ENCODE measurements around the gene GALR2.
A peak's percentile ranks its signal among the peaks of the same experiment; 100 is the strongest.

Gene GALR2

GRCh38 chr17:76094046-76094445 is 19.5 kb downstream of the GALR2 start:
- peaks cover 7 to 85% (median 73%) of the 10 kb centered on the region in 5 donors for H3K36me3 ChIP-seq (ENCODE audit: control insufficient read depth in 5 of 5, insufficient read depth in 5 of 5, low read length in 5 of 5)
- no peak overlapping the region for H3K27ac ChIP-seq (ENCODE audit: low read depth, low read length)
- H3K9me3 ChIP-seq (ENCODE audit: control insufficient read depth in 5 of 5, low read length in 5 of 5), result no peaks in the 10 kb centered on the region
- peaks cover 0 to 7% (median 0%) of the 10 kb centered on the region in 5 donors for H3K4me1 ChIP-seq (ENCODE audit: control insufficient read depth in 5 of 5, insufficient read depth in 5 of 5, low read length in 5 of 5)
- no peak overlapping the region for H3K4me3 ChIP-seq (ENCODE audit: low read depth in 1 of 5, low read length in 5 of 5)
- H3K27me3 ChIP-seq (ENCODE audit: control insufficient read depth in 5 of 5, insufficient read depth in 4 of 5, low read length in 5 of 5), result no peaks in the 10 kb centered on the region
- no peak overlapping the region for H3K9ac ChIP-seq (ENCODE audit: low read length in 5 of 5)

GRCh38 chr17:76095943-76096342 is 21.4 kb downstream of the GALR2 start:
- no peak overlapping the region for H3K9ac ChIP-seq (ENCODE audit: low read length in 5 of 5)
- H3K9me3 ChIP-seq (ENCODE audit: control insufficient read depth in 5 of 5, low read length in 5 of 5), result no peaks in the 10 kb centered on the region
- H3K4me1 ChIP-seq (ENCODE audit: control insufficient read depth in 5 of 5, insufficient read depth in 5 of 5, low read length in 5 of 5), result peaks cover 0 to 7% (median 0%) of the 10 kb centered on the region in 5 donors
- no peak overlapping the region for H3K27ac ChIP-seq (ENCODE audit: low read depth, low read length)
- H3K27me3 ChIP-seq (ENCODE audit: control insufficient read depth in 5 of 5, insufficient read depth in 4 of 5, low read length in 5 of 5), result no peaks in the 10 kb centered on the region
- no peak overlapping the region for H3K4me3 ChIP-seq (ENCODE audit: low read depth in 1 of 5, low read length in 5 of 5)
- peaks cover 7 to 83% (median 62%) of the 10 kb centered on the region in 5 donors for H3K36me3 ChIP-seq (ENCODE audit: control insufficient read depth in 5 of 5, insufficient read depth in 5 of 5, low read length in 5 of 5)

GRCh38 chr17:76097716-76098295 is 23.2 kb downstream of the GALR2 start:
- Histone ChIP-seq H3K27ac (ENCODE audit: low read depth, low read length) (no peak overlapping the region), H3K36me3 (ENCODE audit: control insufficient read depth in 5 of 5, insufficient read depth in 5 of 5, low read length in 5 of 5) (peaks cover 7 to 79% (median 61%) of the 10 kb centered on the region in 5 donors), H3K4me1 (ENCODE audit: control insufficient read depth in 5 of 5, insufficient read depth in 5 of 5, low read length in 5 of 5) (peaks cover 4 to 10% (median 7%) of the 10 kb centered on the region in 5 donors), H3K27me3 (ENCODE audit: control insufficient read depth in 5 of 5, insufficient read depth in 4 of 5, low read length in 5 of 5) (no peaks in the 10 kb centered on the region), H3K9me3 (ENCODE audit: control insufficient read depth in 5 of 5, low read length in 5 of 5) (no peaks in the 10 kb centered on the region), H3K9ac (ENCODE audit: low read length in 5 of 5) (no peak overlapping the region), H3K4me3 (ENCODE audit: low read depth in 1 of 5, low read length in 5 of 5) (no peak overlapping the region)

GRCh38 chr17:76102944-76103273 is 28.3 kb downstream of the GALR2 start:
- Histone ChIP-seq H3K27ac (ENCODE audit: low read depth, low read length) (peak overlapping the region; percentile 72), H3K27me3 (ENCODE audit: control insufficient read depth in 5 of 5, insufficient read depth in 4 of 5, low read length in 5 of 5) (no peaks in the 10 kb centered on the region), H3K9me3 (ENCODE audit: control insufficient read depth in 5 of 5, low read length in 5 of 5) (no peaks in the 10 kb centered on the region), H3K9ac (ENCODE audit: low read length in 5 of 5) (peak overlapping the region; percentile 53 to 96 (median 87)), H3K4me1 (ENCODE audit: control insufficient read depth in 5 of 5, insufficient read depth in 5 of 5, low read length in 5 of 5) (peaks cover 6 to 22% (median 20%) of the 10 kb centered on the region in 5 donors), H3K36me3 (ENCODE audit: control insufficient read depth in 5 of 5, insufficient read depth in 5 of 5, low read length in 5 of 5) (peaks cover 3 to 36% (median 18%) of the 10 kb centered on the region in 5 donors), H3K4me3 (ENCODE audit: low read depth in 1 of 5, low read length in 5 of 5) (peak overlapping the region; percentile 63 to 99 (median 79))

- H3K27ac ChIP-seq (ENCODE audit: low read depth, low read length), result peak within 1 kb of the TSS; percentile 72
- peak within 1 kb of the TSS; percentile 63 to 99 (median 79) for H3K4me3 ChIP-seq (ENCODE audit: low read depth in 1 of 5, low read length in 5 of 5)
- H3K9me3 ChIP-seq (ENCODE audit: control insufficient read depth in 5 of 5, low read length in 5 of 5), result no peaks in the 10 kb centered on the region
- H3K36me3 ChIP-seq (ENCODE audit: control insufficient read depth in 5 of 5, insufficient read depth in 5 of 5, low read length in 5 of 5), result peaks cover 3 to 32% (median 17%) of the 10 kb centered on the region in 5 donors
- peak within 1 kb of the TSS; percentile 53 to 96 (median 87) for H3K9ac ChIP-seq (ENCODE audit: low read length in 5 of 5)
- peaks cover 6 to 22% (median 20%) of the 10 kb centered on the region in 5 donors for H3K4me1 ChIP-seq (ENCODE audit: control insufficient read depth in 5 of 5, insufficient read depth in 5 of 5, low read length in 5 of 5)
- no peaks in the 10 kb centered on the region for H3K27me3 ChIP-seq (ENCODE audit: control insufficient read depth in 5 of 5, insufficient read depth in 4 of 5, low read length in 5 of 5)
These were observed 28.9 kb downstream of the GALR2 start, which contains the start of gene EXOC7 for GRCh38 chr17:76103274-76104139. Gene EXOC7, minus strand, starts transcription at chr17:76103787. Its CDS starts 95 bp downstream, at chr17:76103692.

GRCh38 chr17:76104140-76104895 is 29.7 kb downstream of the GALR2 start:
- Histone ChIP-seq H3K36me3 (ENCODE audit: control insufficient read depth in 5 of 5, insufficient read depth in 5 of 5, low read length in 5 of 5) (peaks cover 0 to 28% (median 17%) of the 10 kb centered on the region in 5 donors), H3K9me3 (ENCODE audit: control insufficient read depth in 5 of 5, low read length in 5 of 5) (no peaks in the 10 kb centered on the region), H3K27me3 (ENCODE audit: control insufficient read depth in 5 of 5, insufficient read depth in 4 of 5, low read length in 5 of 5) (no peaks in the 10 kb centered on the region), H3K9ac (ENCODE audit: low read length in 5 of 5) (peak overlapping the region in 4 of 5 donors; percentile 53 to 96 (median 84)), H3K4me3 (ENCODE audit: low read depth in 1 of 5, low read length in 5 of 5) (peak overlapping the region; percentile 63 to 94 (median 79)), H3K27ac (ENCODE audit: low read depth, low read length) (peak overlapping the region; percentile 72), H3K4me1 (ENCODE audit: control insufficient read depth in 5 of 5, insufficient read depth in 5 of 5, low read length in 5 of 5) (peaks cover 6 to 22% (median 20%) of the 10 kb centered on the region in 5 donors)

- Histone ChIP-seq H3K36me3 (ENCODE audit: control insufficient read depth in 5 of 5, insufficient read depth in 5 of 5, low read length in 5 of 5) (peaks cover 0 to 23% (median 13%) of the 10 kb centered on the region in 5 donors), H3K27ac (ENCODE audit: low read depth, low read length) (no peak overlapping the region), H3K9ac (ENCODE audit: low read length in 5 of 5) (no peak overlapping the region), H3K4me1 (ENCODE audit: control insufficient read depth in 5 of 5, insufficient read depth in 5 of 5, low read length in 5 of 5) (peaks cover 6 to 22% (median 20%) of the 10 kb centered on the region in 5 donors), H3K9me3 (ENCODE audit: control insufficient read depth in 5 of 5, low read length in 5 of 5) (no peaks in the 10 kb centered on the region), H3K4me3 (ENCODE audit: low read depth in 1 of 5, low read length in 5 of 5) (no peak overlapping the region), H3K27me3 (ENCODE audit: control insufficient read depth in 5 of 5, insufficient read depth in 4 of 5, low read length in 5 of 5) (no peaks in the 10 kb centered on the region)
These were observed 30.3 kb downstream of the GALR2 start for GRCh38 chr17:76104896-76105231.

- Histone ChIP-seq H3K9me3 (ENCODE audit: control insufficient read depth in 5 of 5, low read length in 5 of 5) (no peaks in the 10 kb centered on the region), H3K4me1 (ENCODE audit: control insufficient read depth in 5 of 5, insufficient read depth in 5 of 5, low read length in 5 of 5) (peaks cover 6 to 22% (median 20%) of the 10 kb centered on the region in 5 donors), H3K36me3 (ENCODE audit: control insufficient read depth in 5 of 5, insufficient read depth in 5 of 5, low read length in 5 of 5) (peaks cover 0 to 5% (median 1%) of the 10 kb centered on the region in 5 donors), H3K9ac (ENCODE audit: low read length in 5 of 5) (no peak overlapping the region), H3K27me3 (ENCODE audit: control insufficient read depth in 5 of 5, insufficient read depth in 4 of 5, low read length in 5 of 5) (no peaks in the 10 kb centered on the region), H3K4me3 (ENCODE audit: low read depth in 1 of 5, low read length in 5 of 5) (no peak overlapping the region), H3K27ac (ENCODE audit: low read depth, low read length) (no peak overlapping the region)
These were observed 32.1 kb downstream of the GALR2 start for GRCh38 chr17:76106703-76107102.

- Histone ChIP-seq H3K36me3 (ENCODE audit: control insufficient read depth in 5 of 5, insufficient read depth in 5 of 5, low read length in 5 of 5) (no peaks in the 10 kb centered on the region), H3K4me3 (ENCODE audit: low read depth in 1 of 5, low read length in 5 of 5) (no peak overlapping the region), H3K9me3 (ENCODE audit: control insufficient read depth in 5 of 5, low read length in 5 of 5) (no peaks in the 10 kb centered on the region), H3K27me3 (ENCODE audit: control insufficient read depth in 5 of 5, insufficient read depth in 4 of 5, low read length in 5 of 5) (no peaks in the 10 kb centered on the region), H3K9ac (ENCODE audit: low read length in 5 of 5) (no peak overlapping the region), H3K27ac (ENCODE audit: low read depth, low read length) (no peak overlapping the region), H3K4me1 (ENCODE audit: control insufficient read depth in 5 of 5, insufficient read depth in 5 of 5, low read length in 5 of 5) (peaks cover 5 to 16% (median 14%) of the 10 kb centered on the region in 5 donors)
These were observed 32.9 kb downstream of the GALR2 start for GRCh38 chr17:76107509-76107908.
